Measurements from ENCODE around the gene RNF135. TPM values are rescaled to one million over a fixed set of nuclear protein-coding genes. Genes with fewer than 3 reads are reported as not detected.
"Not testable (repeated sequence)": the region's sequence is repeated elsewhere in the genome, so short reads cannot be mapped to it uniquely, and the experiment has no call there.

RNF135 gene
- total RNA-seq, 2 donors from 2014 or later = 19.2 to 27.0 TPM

- ATAC-seq = not testable (repeated sequence)
These were observed 71.5 kb downstream of the RNF135 start for GRCh38 chr17:31042378-31042777.

GRCh38 chr17:31046856-31047425 is 76.1 kb downstream of the RNF135 start:
- ATAC-seq; intact Hi-C loops (cut with DNase I, micrococcal nuclease); DNase-seq: not testable (repeated sequence)

More at GRCh38 chr17:31042378-31042777, 71.5 kb downstream of the RNF135 start:
- DNase-seq; intact Hi-C loops (cut with DNase I, micrococcal nuclease): not testable (repeated sequence)

- ATAC-seq (no peak), DNase-seq (no peak)
- intact Hi-C loops (cut with DNase I, micrococcal nuclease) = no loop called here
These were observed 77.3 kb downstream of the RNF135 start for GRCh38 chr17:31048142-31048541.

- intact Hi-C loops (cut with DNase I, micrococcal nuclease) = no loop called here
- no peak for DNase-seq
- no peak for ATAC-seq
These were observed 77.9 kb downstream of the RNF135 start for GRCh38 chr17:31048780-31049179.

Other genes with a start within 250 kb of the RNF135 start
- 10 to 100 TPM; 13.5 to 15.5 TPM for gene CRLF3, start 146.3 kb upstream of the RNF135 start, total RNA-seq
- 1 to 10 TPM; 2.0 to 3.7 TPM for gene ATAD5, start 139.1 kb upstream of the RNF135 start, total RNA-seq
- 10 to 100 TPM; 11.8 to 17.8 TPM for gene TEFM, start 64.8 kb upstream of the RNF135 start, total RNA-seq
- gene ADAP2, start 49.1 kb upstream of the RNF135 start, total RNA-seq = 10 to 100 TPM in 1 of 2 donors, 1 to 10 TPM in 1; 6.2 to 14.4 TPM
- gene NF1, start 123.9 kb downstream of the RNF135 start, total RNA-seq = 10 to 100 TPM; 48.9 to 61.4 TPM